H9 (cell line): ENCODE data around the gene MLC1. TPM values are rescaled to one million over a fixed set of nuclear protein-coding genes. Genes with fewer than 3 reads are reported as not detected.

Source experiments
- DNase-seq: peaks from one replicate; pipeline ENCODE4 v3.0.0-alpha.2; 2017
- H2AFZ ChIP-seq: one replicate; pipeline ENCODE4 v1.6.1; 2013; ENCODE audit warnings: mild to moderate bottlenecking, low read length, control low read depth, moderate library complexity
- H2AK5ac ChIP-seq: 2 replicates; pipeline ENCODE4 v1.6.1; 2013; ENCODE audit warnings: low read length, control low read depth, mixed read lengths; ENCODE audit not compliant: insufficient read length
- H2BK120ac ChIP-seq: one replicate; pipeline ENCODE4 v1.6.1; 2013; ENCODE audit warnings: low read depth, mild to moderate bottlenecking, low read length, control low read depth, inconsistent platforms; ENCODE audit not compliant: poor library complexity, severe bottlenecking
- H2BK12ac ChIP-seq: 2 replicates; pipeline ENCODE4 v1.6.1; 2013; ENCODE audit warnings: low read length, control low read depth, mixed read lengths, low read depth; ENCODE audit not compliant: insufficient read length
- H2BK15ac ChIP-seq: 2 replicates; pipeline ENCODE4 v1.6.1; 2013; ENCODE audit warnings: low read depth, low read length, control low read depth
- H2BK20ac ChIP-seq: one replicate; pipeline ENCODE4 v1.6.1; 2013; ENCODE audit warnings: low read depth, mild to moderate bottlenecking, low read length, control low read depth, inconsistent platforms; ENCODE audit not compliant: poor library complexity, severe bottlenecking
- H2BK5ac ChIP-seq: 2 replicates; pipeline ENCODE4 v1.6.1; 2013; ENCODE audit warnings: low read length, control low read depth, mixed read lengths; ENCODE audit not compliant: insufficient read length
- H3K14ac ChIP-seq: 2 replicates; pipeline ENCODE4 v1.6.1; 2013; ENCODE audit warnings: low read length, control low read depth; ENCODE audit not compliant: insufficient read depth
- H3K18ac ChIP-seq: 2 replicates; pipeline ENCODE4 v1.6.1; 2013; ENCODE audit warnings: low read depth, mild to moderate bottlenecking, mixed read lengths, low read length, control low read depth; ENCODE audit not compliant: insufficient read length
- H3K23ac ChIP-seq: 2 replicates; pipeline ENCODE4 v1.6.1; 2013; ENCODE audit warnings: low read length, control low read depth, mixed read lengths, low read depth; ENCODE audit not compliant: insufficient read length
- H3K23me2 ChIP-seq: 2 replicates; pipeline ENCODE4 v1.6.1; 2013; ENCODE audit warnings: low read depth, mild to moderate bottlenecking, mixed read lengths, low read length, control low read depth; ENCODE audit not compliant: insufficient read length, poor library complexity, severe bottlenecking
- H3K27ac ChIP-seq: 2 replicates; pipeline ENCODE4 v1.5.1; 2013; ENCODE audit warnings: low read length, control low read depth, mixed read lengths, low read depth; ENCODE audit not compliant: insufficient read length
- H3K27me3 ChIP-seq: 2 replicates; pipeline ENCODE4 v1.6.1; 2013; ENCODE audit warnings: low read length, control low read depth, inconsistent platforms; ENCODE audit not compliant: insufficient read depth
- H3K4ac ChIP-seq: 2 replicates; pipeline ENCODE4 v1.6.1; 2013; ENCODE audit warnings: low read depth, mild to moderate bottlenecking, control low read depth, inconsistent platforms, low read length, moderate library complexity
- H3K4me1 ChIP-seq: 2 replicates; pipeline ENCODE4 v1.6.1; 2013; ENCODE audit warnings: low read length, control low read depth, inconsistent platforms; ENCODE audit not compliant: insufficient read depth
- H3K4me2 ChIP-seq: 2 replicates; pipeline ENCODE4 v1.6.1; 2013; ENCODE audit warnings: low read length, control low read depth, mixed read lengths; ENCODE audit not compliant: insufficient read length, insufficient read depth
- H3K56ac ChIP-seq: 2 replicates; pipeline ENCODE4 v1.6.1; 2013; ENCODE audit warnings: low read depth, mild to moderate bottlenecking, mixed read lengths, low read length, control low read depth; ENCODE audit not compliant: insufficient read length
- H3K79me1 ChIP-seq: 2 replicates; pipeline ENCODE4 v1.6.1; 2013; ENCODE audit warnings: low read depth, mild to moderate bottlenecking, moderate library complexity, low read length, control low read depth, inconsistent platforms; ENCODE audit not compliant: insufficient read depth, poor library complexity, severe bottlenecking
- H3K79me2 ChIP-seq: 2 replicates; pipeline ENCODE4 v1.6.1; 2013; ENCODE audit warnings: low read length, control low read depth, inconsistent platforms; ENCODE audit not compliant: insufficient read depth
- H3K9ac ChIP-seq: 2 replicates; pipeline ENCODE4 v1.6.1; 2013; ENCODE audit warnings: low read length, control low read depth, mixed read lengths; ENCODE audit not compliant: insufficient read length; ENCODE audit errors: extremely low read depth
- H3K9me3 ChIP-seq: one replicate; pipeline ENCODE4 v1.6.1; 2013; ENCODE audit warnings: low read depth, low read length, inconsistent platforms; ENCODE audit not compliant: control insufficient read depth
- H3T11ph ChIP-seq: one replicate; pipeline ENCODE4 v1.6.1; 2013; ENCODE audit warnings: mild to moderate bottlenecking, low read length, control low read depth, inconsistent platforms
- H4K20me1 ChIP-seq: one replicate; pipeline ENCODE4 v1.6.1; 2013; ENCODE audit not compliant: control insufficient read depth, insufficient read length, insufficient read depth
- H4K5ac ChIP-seq: 2 replicates; pipeline ENCODE4 v1.6.1; 2013; ENCODE audit warnings: low read depth, mild to moderate bottlenecking, mixed read lengths, low read length, control low read depth; ENCODE audit not compliant: insufficient read length
- H4K8ac ChIP-seq: replicated peaks from 2 replicates; pipeline ENCODE4 v1.6.1; 2013; ENCODE audit warnings: low read length, control low read depth, mixed read lengths, low read depth; ENCODE audit not compliant: insufficient read length
- H4K91ac ChIP-seq: 2 replicates; pipeline ENCODE4 v1.6.1; 2013; ENCODE audit warnings: low read depth, mild to moderate bottlenecking, moderate library complexity, mixed read lengths, low read length, control low read depth; ENCODE audit not compliant: insufficient read length
- H3K27ac Mint-ChIP-seq, 3 experiments: 2 replicates in 2 of 3; 3 replicates in 1 of 3; pipeline ENCODE4 v1.8.0; 2020 to 2021; ENCODE audit warnings: mixed read lengths in 3 of 3, mild to moderate bottlenecking in 1 of 3, moderate library complexity in 1 of 3
- H3K27me3 Mint-ChIP-seq: 2 replicates; pipeline ENCODE4 v1.8.0; 2021; ENCODE audit warnings: low read depth, mild to moderate bottlenecking, moderate library complexity, mixed read lengths
- H3K36me3 Mint-ChIP-seq, 3 experiments: 2 replicates in 2 of 3; 3 replicates in 1 of 3; pipeline ENCODE4 v1.8.0; 2020 to 2021; ENCODE audit warnings: low read depth in 3 of 3, mixed read lengths in 3 of 3; ENCODE audit not compliant: insufficient read depth in 1 of 3
- H3K4me1 Mint-ChIP-seq, 2 experiments: 2 replicates each; pipeline ENCODE4 v1.8.0; 2020; ENCODE audit warnings: mixed read lengths in 2 of 2
- H3K4me3 Mint-ChIP-seq, 2 experiments: 2 replicates in 1 of 2; 3 replicates in 1 of 2; pipeline ENCODE4 v1.8.0; 2020 to 2021; ENCODE audit warnings: mild to moderate bottlenecking in 2 of 2, mixed read lengths in 2 of 2, moderate library complexity in 1 of 2
- H3K9me3 Mint-ChIP-seq, 2 experiments: 2 replicates in 1 of 2; 3 replicates in 1 of 2; pipeline ENCODE4 v1.8.0; 2020; ENCODE audit warnings: mild to moderate bottlenecking in 2 of 2, mixed read lengths in 2 of 2, moderate library complexity in 1 of 2
- WGBS: extraction: QIAGEN DNeasy Blood & Tissue Kit; methylation state at CpG from one replicate; pipeline ENCODE4 v1.1.7; 2013; ENCODE audit warnings: missing lambda C conversion rate, low lambda C conversion rate, mixed read lengths; ENCODE audit not compliant: insufficient read length; ENCODE audit errors: extremely low coverage; 5-methylcytosine and 5-hydroxymethylcytosine counted together
- total RNA-seq: library from RNA; stranded (reverse); gene quantifications from 2 replicates; pipeline ENCODE4 v1.2.1, GENCODE V29; 2021
- TF ChIP-seq, protein P1 (sequence below): fragments of 200-600 bp; sonication (generic); conservative IDR thresholded peaks from 3 replicates; pipeline ENCODE4 v1.8.0; 2021; ENCODE audit warnings: antibody characterized with exemption, mild to moderate bottlenecking

MLC1 gene
- total RNA-seq, 1 experiment from 2014 or later: not detected

DNA sequence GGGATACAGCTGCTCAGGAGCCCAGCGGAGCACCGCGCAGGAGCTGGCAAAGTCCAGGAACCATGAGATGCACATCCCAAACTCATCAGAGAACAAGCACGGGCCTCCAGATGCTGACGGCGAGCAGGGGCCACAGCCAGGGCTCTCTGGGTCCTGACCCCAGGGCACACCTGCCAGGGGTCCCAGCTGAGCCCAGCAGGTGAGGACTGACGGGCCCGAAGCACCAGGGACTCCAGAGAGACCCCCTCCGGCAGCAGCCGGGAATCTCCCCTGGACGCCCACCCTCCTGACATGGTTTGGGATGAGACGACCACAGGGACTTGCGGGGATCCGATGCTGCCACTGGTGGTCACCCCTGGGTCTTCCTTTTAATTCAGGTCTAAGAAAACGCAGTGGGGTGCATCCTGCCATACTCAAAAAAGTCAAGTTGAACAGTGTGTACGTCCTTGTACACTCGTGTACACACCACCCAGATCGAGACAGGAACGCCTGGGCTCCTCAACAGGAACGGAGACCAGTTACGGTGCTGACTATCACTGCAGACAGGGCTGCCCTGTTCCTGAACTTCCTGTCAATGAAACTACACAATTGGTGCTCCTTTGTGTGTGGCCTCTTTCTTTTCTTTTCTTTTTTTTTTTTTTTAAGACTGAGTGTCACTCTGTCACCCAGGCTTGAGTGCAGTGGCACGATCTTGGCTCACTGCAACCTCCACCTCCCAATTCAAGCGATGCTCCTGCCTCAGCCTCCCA is 49.1 kb downstream of the MLC1 start:
- no peaks in the 10 kb centered on the region for H3K9me3 ChIP-seq
- H3K18ac ChIP-seq: no peak overlapping the region
- Mint-ChIP-seq H3K27me3 (peaks cover 12% of the 10 kb centered on the region), H3K4me3 (no peak overlapping the region), H3K27ac (no peak overlapping the region), H3K9me3 (peaks cover 4 to 10% of the 10 kb centered on the region in 2 experiments; a peak in 3 of 5 replicates), H3K4me1 (no peaks in the 10 kb centered on the region), H3K36me3 (no peaks in the 10 kb centered on the region)
- no peak overlapping the region for H2BK5ac ChIP-seq
- H3K4ac ChIP-seq: no peak overlapping the region
- H3K79me1 ChIP-seq: no peaks in the 10 kb centered on the region
- H3T11ph ChIP-seq: no peak overlapping the region
- H2BK120ac ChIP-seq: no peak overlapping the region
- H3K23me2 ChIP-seq: no peaks in the 10 kb centered on the region
- no peak overlapping the region; the same call in 1 of the 2 replicates for H3K14ac ChIP-seq
- H3K4me1 ChIP-seq: no peaks in the 10 kb centered on the region
- H3K27ac ChIP-seq: no peak overlapping the region
- no peak overlapping the region for H4K8ac ChIP-seq
- H4K5ac ChIP-seq: no peak overlapping the region
- H3K27me3 ChIP-seq: no peaks in the 10 kb centered on the region
- no peak overlapping the region for H3K23ac ChIP-seq
- H2AFZ ChIP-seq: no peak overlapping the region
- H2AK5ac ChIP-seq: no peak overlapping the region
- no peak overlapping the region for H3K56ac ChIP-seq
- H2BK12ac ChIP-seq: no peak overlapping the region
- no peak overlapping the region for H3K4me2 ChIP-seq
- no peaks in the 10 kb centered on the region for H3K79me2 ChIP-seq
- TF ChIP-seq, protein P1, sequence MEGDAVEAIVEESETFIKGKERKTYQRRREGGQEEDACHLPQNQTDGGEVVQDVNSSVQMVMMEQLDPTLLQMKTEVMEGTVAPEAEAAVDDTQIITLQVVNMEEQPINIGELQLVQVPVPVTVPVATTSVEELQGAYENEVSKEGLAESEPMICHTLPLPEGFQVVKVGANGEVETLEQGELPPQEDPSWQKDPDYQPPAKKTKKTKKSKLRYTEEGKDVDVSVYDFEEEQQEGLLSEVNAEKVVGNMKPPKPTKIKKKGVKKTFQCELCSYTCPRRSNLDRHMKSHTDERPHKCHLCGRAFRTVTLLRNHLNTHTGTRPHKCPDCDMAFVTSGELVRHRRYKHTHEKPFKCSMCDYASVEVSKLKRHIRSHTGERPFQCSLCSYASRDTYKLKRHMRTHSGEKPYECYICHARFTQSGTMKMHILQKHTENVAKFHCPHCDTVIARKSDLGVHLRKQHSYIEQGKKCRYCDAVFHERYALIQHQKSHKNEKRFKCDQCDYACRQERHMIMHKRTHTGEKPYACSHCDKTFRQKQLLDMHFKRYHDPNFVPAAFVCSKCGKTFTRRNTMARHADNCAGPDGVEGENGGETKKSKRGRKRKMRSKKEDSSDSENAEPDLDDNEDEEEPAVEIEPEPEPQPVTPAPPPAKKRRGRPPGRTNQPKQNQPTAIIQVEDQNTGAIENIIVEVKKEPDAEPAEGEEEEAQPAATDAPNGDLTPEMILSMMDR: no peak
- H3K9ac ChIP-seq: no peak overlapping the region
- no CpG with 5 or more reads among the region's 23 CpGs for WGBS
- no peak overlapping the region for H4K91ac ChIP-seq
- DNase-seq: no peak
- no peaks in the 10 kb centered on the region for H4K20me1 ChIP-seq
- no peak overlapping the region for H2BK15ac ChIP-seq
- no peak overlapping the region for H2BK20ac ChIP-seq
